K562 (cell line): ENCODE measurements around the gene SYT6. TPM values are rescaled to one million over a fixed set of nuclear protein-coding genes. Genes with fewer than 3 reads are reported as not detected.

Experiments
- ATAC-seq: fragments of 200-7000 bp; cut with Tn5 transposase; 3 replicates; pipeline ENCODE4 v1.9.1; 2020; ENCODE audit warnings: moderate library complexity
- BruUV-seq: library from RNA; stranded (reverse); fragments of 400-500 nt; replicated peaks from 2 replicates; lab custom pipeline; 2021; lab: Mats Ljungman, UMichigan
- CTCF ChIA-PET: fragments of 300-600 bp; formaldehyde crosslinking; extraction: SDS; loops from one replicate; lab custom pipeline; 2021; ENCODE audit warnings: low intra/inter-chr PET ratio; lab: Yijun Ruan, JAX
- POLR2A ChIA-PET: fragments of 300-600, 350-650 bp; sonication (Branson Sonifier 250); formaldehyde crosslinking; extraction: SDS; loops from one replicate; lab custom pipeline; 2021; ENCODE audit warnings: antibody characterized with exemption, inconsistent platforms; lab: Yijun Ruan, JAX
- DNase-seq, 4 experiments: peaks; one replicate each; pipeline versions ENCODE4 v3.0.0 to v3.0.0-alpha.2; 2011 to 2018; ENCODE audit warnings: low spot score in 3 of 4, mixed read lengths in 3 of 4; ENCODE audit errors: extremely low read depth in 1 of 4
- FAIRE-seq: peaks from 2 replicates; lab custom pipeline; 2011; peaks lifted over from hg19 to GRCh38; lab: Jason Lieb, UNC
- H2AFZ ChIP-seq: 2 replicates; pipeline ENCODE4 v1.6.0; 2011; ENCODE audit warnings: low read depth, low read length, control low read depth, inconsistent platforms
- H3K27ac ChIP-seq: fragments of 200-600 bp; 3 replicates; pipeline ENCODE4 v1.8.0; 2011; ENCODE audit warnings: low read depth, mild to moderate bottlenecking, control low read depth, inconsistent platforms, low read length, moderate library complexity, mixed read lengths; ENCODE audit errors: extremely low read depth
- H3K27me3 ChIP-seq, 2 experiments: fragments of 300-600 bp in 1 of 2; 2 replicates in 1 of 2; 3 replicates in 1 of 2; pipeline versions ENCODE4 v1.6.0 to v1.8.0; 2011; ENCODE audit warnings: inconsistent platforms in 2 of 2, low read length in 2 of 2, mild to moderate bottlenecking in 1 of 2, mixed read lengths in 1 of 2, moderate library complexity in 1 of 2; ENCODE audit not compliant: control insufficient read depth in 2 of 2, insufficient read depth in 2 of 2
- H3K36me3 ChIP-seq: fragments of 300-600 bp; 3 replicates; pipeline ENCODE4 v1.8.0; 2011; ENCODE audit warnings: mild to moderate bottlenecking, low read length, inconsistent platforms; ENCODE audit not compliant: control insufficient read depth, insufficient read depth
- H3K4me1 ChIP-seq, 2 experiments: fragments of 200-600 bp in 1 of 2; replicated peaks in 1 of 2; 2 replicates in 1 of 2; 3 replicates in 1 of 2; pipeline versions ENCODE4 v1.5.1 to v1.8.0; 2011; ENCODE audit warnings: inconsistent platforms in 2 of 2, low read length in 2 of 2, mild to moderate bottlenecking in 1 of 2, mixed read lengths in 1 of 2, moderate library complexity in 1 of 2; ENCODE audit not compliant: control insufficient read depth in 2 of 2, insufficient read depth in 2 of 2
- H3K4me2 ChIP-seq: 2 replicates; pipeline ENCODE4 v1.6.1; 2011; ENCODE audit warnings: low read length, control low read depth, inconsistent platforms, mixed read lengths; ENCODE audit not compliant: insufficient read depth
- H3K4me3 ChIP-seq: fragments of 200-600 bp; sonication (generic), shearing (Covaris generic); 2 replicates; pipeline ENCODE4 v1.5.1; 2016; ENCODE audit warnings: control low read depth, inconsistent platforms
- H3K79me2 ChIP-seq: fragments of 200-600 bp; 3 replicates; pipeline ENCODE4 v1.8.0; 2011; ENCODE audit warnings: low read length, inconsistent platforms; ENCODE audit not compliant: control insufficient read depth, insufficient read depth
- H3K9ac ChIP-seq, 2 experiments: 2 replicates each; pipeline versions ENCODE4 v1.6.0 to v1.6.1; 2011; ENCODE audit warnings: low read depth in 2 of 2, low read length in 2 of 2, control low read depth in 1 of 2, inconsistent platforms in 1 of 2, mild to moderate bottlenecking in 1 of 2, mixed read lengths in 1 of 2; ENCODE audit not compliant: insufficient read depth in 1 of 2
- H3K9me1 ChIP-seq: one replicate; pipeline ENCODE4 v1.6.0; 2011; ENCODE audit warnings: inconsistent platforms, mild to moderate bottlenecking, low read length, moderate library complexity; ENCODE audit not compliant: control insufficient read depth, insufficient read depth
- H3K9me3 ChIP-seq: replicated peaks from 2 replicates; pipeline ENCODE4 v1.5.1; 2011; ENCODE audit warnings: low read depth, low read length, inconsistent platforms; ENCODE audit not compliant: control insufficient read depth, insufficient read depth
- H4K20me1 ChIP-seq: replicated peaks from 2 replicates; pipeline ENCODE4 v1.6.1; 2011; ENCODE audit warnings: low read length, inconsistent platforms, mixed read lengths; ENCODE audit not compliant: control insufficient read depth, insufficient read depth
- NR4A1 ChIP-seq, 2 experiments: fragments of 250-450 bp in 1 of 2; fragments of 450-650 bp in 1 of 2; sonication (Bioruptor Pico) in 1 of 2; IDR thresholded peaks; 2 replicates each; pipeline versions ENCODE4 v1.4.0 to v1.6.1; 2016 to 2020; ENCODE audit warnings: mild to moderate bottlenecking in 2 of 2, missing compliant biosample characterization in 1 of 2, missing genetic modification characterization in 1 of 2, moderate library complexity in 1 of 2
- POU5F1 ChIP-seq: fragments of 150-350 bp; IDR thresholded peaks from 2 replicates; pipeline ENCODE4 v1.6.1; 2014; ENCODE audit warnings: borderline replicate concordance, low read length, low read depth, mild to moderate bottlenecking; ENCODE audit not compliant: partially characterized antibody
- TAL1 ChIP-seq: fragments of 450-650 bp; IDR thresholded peaks from 2 replicates; pipeline ENCODE4 v1.6.1; 2016; ENCODE audit warnings: mild to moderate bottlenecking
- TCF3 ChIP-seq: sonication (generic); formaldehyde crosslinking; IDR thresholded peaks from 2 replicates; pipeline ENCODE4 v1.4.0; 2020; ENCODE audit warnings: mild to moderate bottlenecking, missing genetic modification reagents
- TEAD4 ChIP-seq, 2 experiments: sonication (generic) in 1 of 2; formaldehyde crosslinking in 1 of 2; IDR thresholded peaks; 2 replicates each; pipeline versions ENCODE4 v1.6.1 to v1.8.0; 2012 to 2022; ENCODE audit warnings: borderline replicate concordance in 1 of 2, inconsistent platforms in 1 of 2, low read length in 1 of 2, mild to moderate bottlenecking in 1 of 2, missing genetic modification reagents in 1 of 2
- ZBTB11 ChIP-seq, 3 experiments: fragments of 200-800 bp in 1 of 3; fragments of 250-450 bp in 1 of 3; fragments of 450-650 bp in 1 of 3; sonication (Bioruptor Pico) in 1 of 3; sonication (Bioruptor generic) in 1 of 3; formaldehyde crosslinking in 1 of 3; IDR thresholded peaks; 2 replicates each; pipeline versions ENCODE4 v1.6.1 to v1.8.0; 2016 to 2022; ENCODE audit warnings: mild to moderate bottlenecking in 2 of 3, missing genetic modification characterization in 2 of 3, missing compliant biosample characterization in 1 of 3, moderate library complexity in 1 of 3
- ZNF75A ChIP-seq: fragments of 450-650 bp; formaldehyde crosslinking; IDR thresholded peaks from 2 replicates; pipeline ENCODE4 v1.4.0; 2020; ENCODE audit warnings: mild to moderate bottlenecking
- ZNF780A ChIP-seq: fragments of 250-450 bp; sonication (Bioruptor Pico); IDR thresholded peaks from 2 replicates; pipeline ENCODE4 v1.5.0; 2021; ENCODE audit warnings: mild to moderate bottlenecking
- WGBS: fragments of 100-300 bp; shearing (Covaris generic); methylation state at CpG from one replicate; pipeline ENCODE4 v1.1.6; 2016; ENCODE audit warnings: low coverage, mixed read lengths; ENCODE audit not compliant: insufficient coverage; ENCODE audit errors: missing lambda C conversion rate; 5-methylcytosine and 5-hydroxymethylcytosine counted together
- in situ Hi-C: fragments of 300-500 bp; cut with MboI; formaldehyde crosslinking; loops from 4 replicates; pipeline ENCODE4 v1.15.0; 2018; ENCODE audit warnings: inconsistent platforms, mixed read lengths
- intact Hi-C: fragments of 100-400 bp; cut with micrococcal nuclease; formaldehyde crosslinking; loops from 2 replicates; pipeline ENCODE4 v1.14.2; 2022
- polyA plus RNA-seq, 8 experiments: library from polyadenylated mRNA; depleted of rRNA in 4 of 8; stranded (reverse) in 5 of 8; unstranded in 3 of 8; fragments of >200 nt; fragmentation: Nextera tagmentation in 2 of 8; fragmentation: Illumina TruSeq in 1 of 8; extraction: Ambion mirVana in 2 of 8; extraction: Trizol in 1 of 8; gene quantifications; 2 replicates each; pipeline versions ENCODE4 v1.2.1 to v1.2.3, GENCODE V29; 2011 to 2014; ENCODE audit warnings: inconsistent platforms in 1 of 8, missing spikeins in 1 of 8
- total RNA-seq, 7 experiments: library from RNA; depleted of rRNA in 6 of 7; stranded (reverse); fragments of >200 nt in 6 of 7; fragmentation: Illumina TruSeq in 2 of 7; extraction: Trizol in 2 of 7; gene quantifications; 2 replicates each; pipeline versions ENCODE4 v1.2.1 to v1.2.3, GENCODE V29; 2011 to 2021; ENCODE audit warnings: low replicate concordance in 1 of 7
- TF ChIP-seq, protein P1 (sequence below): fragments of 250-450 bp; sonication (Bioruptor Pico); IDR thresholded peaks from 2 replicates; pipeline ENCODE4 v1.5.0; 2022; ENCODE audit warnings: mild to moderate bottlenecking
- TF ChIP-seq, protein P2 (sequence below): fragments of 450-650 bp; formaldehyde crosslinking; IDR thresholded peaks from 2 replicates; pipeline ENCODE4 v1.4.0; 2020; ENCODE audit warnings: mild to moderate bottlenecking

SYT6 gene
- total and polyA plus RNA-seq, 9 of the 15 experiments (the other 6 are each of a cell fraction or from before 2014, with no cell fraction given): 0.06 TPM; not detected in 8

DNA sequence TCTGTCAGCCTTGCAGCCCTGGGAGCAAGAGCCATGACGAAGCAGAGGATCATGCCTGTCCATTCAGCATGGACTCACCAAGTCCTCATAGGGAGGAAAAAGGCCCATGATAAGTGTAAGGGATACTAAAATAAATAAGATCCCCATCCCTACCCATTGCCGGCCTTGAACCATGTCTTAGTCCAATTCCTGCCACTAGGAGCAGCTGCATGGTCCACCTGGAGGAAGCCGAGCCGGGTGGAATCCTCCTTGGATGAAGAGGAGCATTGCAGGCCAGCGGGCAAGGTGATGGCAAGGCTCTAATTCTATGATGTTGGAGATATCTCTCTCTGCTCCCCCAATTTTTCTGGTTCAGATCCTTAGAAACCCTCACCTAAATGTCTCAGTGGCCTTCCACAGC lies 38.7 kb upstream of the SYT6 start (continued):
- TF ChIP-seq, protein P1, sequence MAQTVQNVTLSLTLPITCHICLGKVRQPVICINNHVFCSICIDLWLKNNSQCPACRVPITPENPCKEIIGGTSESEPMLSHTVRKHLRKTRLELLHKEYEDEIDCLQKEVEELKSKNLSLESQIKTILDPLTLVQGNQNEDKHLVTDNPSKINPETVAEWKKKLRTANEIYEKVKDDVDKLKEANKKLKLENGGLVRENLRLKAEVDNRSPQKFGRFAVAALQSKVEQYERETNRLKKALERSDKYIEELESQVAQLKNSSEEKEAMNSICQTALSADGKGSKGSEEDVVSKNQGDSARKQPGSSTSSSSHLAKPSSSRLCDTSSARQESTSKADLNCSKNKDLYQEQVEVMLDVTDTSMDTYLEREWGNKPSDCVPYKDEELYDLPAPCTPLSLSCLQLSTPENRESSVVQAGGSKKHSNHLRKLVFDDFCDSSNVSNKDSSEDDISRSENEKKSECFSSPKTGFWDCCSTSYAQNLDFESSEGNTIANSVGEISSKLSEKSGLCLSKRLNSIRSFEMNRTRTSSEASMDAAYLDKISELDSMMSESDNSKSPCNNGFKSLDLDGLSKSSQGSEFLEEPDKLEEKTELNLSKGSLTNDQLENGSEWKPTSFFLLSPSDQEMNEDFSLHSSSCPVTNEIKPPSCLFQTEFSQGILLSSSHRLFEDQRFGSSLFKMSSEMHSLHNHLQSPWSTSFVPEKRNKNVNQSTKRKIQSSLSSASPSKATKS: no peak
- TF ChIP-seq ZNF780A (CRISPR knock-in tag) (no peak), POU5F1 (no peak), ZNF75A (CRISPR knock-in tag) (no peak), NR4A1 (CRISPR knock-in tag; IDR thresholded peaks at IDR 0.05) (no peak), NR4A1 (tag; IDR thresholded peaks at IDR 0.05) (no peak)

DNA sequence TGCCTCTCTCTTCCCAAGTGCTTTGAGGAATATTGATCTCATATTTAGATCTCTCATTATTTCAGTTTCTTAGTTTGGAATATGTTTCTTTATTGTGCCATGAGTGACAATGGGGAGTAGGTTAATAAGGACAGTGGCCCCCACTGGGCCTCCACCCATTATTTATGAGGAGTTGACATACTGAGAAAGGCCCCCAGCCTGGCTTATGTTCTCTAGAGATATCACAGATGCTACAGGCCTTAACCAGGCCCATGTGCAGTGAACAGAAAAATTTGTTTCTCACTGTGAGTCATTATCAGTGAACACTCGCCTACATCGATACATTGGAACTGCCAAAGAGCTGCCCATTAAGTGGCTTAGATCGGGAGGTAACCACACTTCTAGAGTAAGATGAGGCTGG lies 35.7 kb upstream of the SYT6 start:
- 5% methylated on average over 3 of the region's 3 CpGs for WGBS
- no peak overlapping the region; the same call in 1 of the 2 replicates for H3K4me2 ChIP-seq
- in situ Hi-C loops (no loop called here), intact Hi-C loops (no loop called here)
- H3K9me3 ChIP-seq: no peaks in the 10 kb centered on the region
- H3K36me3 ChIP-seq: no peaks in the 10 kb centered on the region
- CTCF ChIA-PET: no interaction called here
- peaks cover 3 to 7% of the 10 kb centered on the region in 2 experiments; a peak in 1 of 5 replicates for H3K27me3 ChIP-seq
- no TSS peak for BruUV-seq
- ATAC-seq (no peak), DNase-seq (peak in 2 of 4 experiments; percentile 30 to 40), FAIRE-seq (peak; percentile 51)
- H3K9ac ChIP-seq: no peak overlapping the region
- no peaks in the 10 kb centered on the region for H3K79me2 ChIP-seq
- no peaks in the 10 kb centered on the region for H4K20me1 ChIP-seq
- no peak overlapping the region for H3K4me3 ChIP-seq
- no peak overlapping the region for H3K27ac ChIP-seq
- H3K4me1 ChIP-seq: peaks cover 0 to 6% of the 10 kb centered on the region in 2 experiments; a peak in 1 of 5 replicates
- no peaks in the 10 kb centered on the region for H3K9me1 ChIP-seq
- POLR2A ChIA-PET: interaction anchor here (0.6 to 0.7 kb wide), 2 partner anchors 57 to 144 kb away, joined by 3 read pairs; no protein-coding TSS in a partner anchor
- no peak overlapping the region for H2AFZ ChIP-seq
- TF ChIP-seq TCF3 (CRISPR knock-in tag) (peak; percentile 40), ZBTB11 (CRISPR knock-in tag; IDR thresholded peaks at IDR 0.05) (0 out of 6 replicates have a peak, but pooled peaks of 1 of the 3 experiments have one; percentile 27), TAL1 (peak; percentile 54; the same call in 1 of the 2 replicates), TEAD4 (IDR thresholded peaks at IDR 0.05; ENCODE audit: low read length) (peak; percentile 25; the same call in 1 of the 2 replicates), TEAD4 (CRISPR knock-in tag; IDR thresholded peaks at IDR 0.05; ENCODE audit: borderline replicate concordance) (no peak)
- TF ChIP-seq, protein P2, sequence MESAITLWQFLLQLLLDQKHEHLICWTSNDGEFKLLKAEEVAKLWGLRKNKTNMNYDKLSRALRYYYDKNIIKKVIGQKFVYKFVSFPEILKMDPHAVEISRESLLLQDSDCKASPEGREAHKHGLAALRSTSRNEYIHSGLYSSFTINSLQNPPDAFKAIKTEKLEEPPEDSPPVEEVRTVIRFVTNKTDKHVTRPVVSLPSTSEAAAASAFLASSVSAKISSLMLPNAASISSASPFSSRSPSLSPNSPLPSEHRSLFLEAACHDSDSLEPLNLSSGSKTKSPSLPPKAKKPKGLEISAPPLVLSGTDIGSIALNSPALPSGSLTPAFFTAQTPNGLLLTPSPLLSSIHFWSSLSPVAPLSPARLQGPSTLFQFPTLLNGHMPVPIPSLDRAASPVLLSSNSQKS (CRISPR knock-in tag): no peak
